ENCODE results near the gene PHF2. TPM values are rescaled to one million over a fixed set of nuclear protein-coding genes. Genes with fewer than 3 reads are reported as not detected.

Gene PHF2
- polyA plus RNA-seq, 3 donors, result 0.40 to 16.0 (median 0.97) TPM

- Histone ChIP-seq H3K79me2 (ENCODE audit: insufficient read depth, low read length) (peaks cover 86% of the 10 kb centered on the region), H2AFZ (ENCODE audit: insufficient read depth, low read depth, low read length, poor library complexity, severe bottlenecking) (no peak overlapping the region), H3K27me3 (ENCODE audit: control insufficient read depth in 2 of 2, insufficient read depth in 2 of 2, low read length in 2 of 2) (no peaks in the 10 kb centered on the region), H3K4me2 (replicated peaks; ENCODE audit: extremely low read depth, low read length, poor library complexity, severe bottlenecking) (no peak overlapping the region), H3K4me1 (ENCODE audit: control insufficient read depth in 1 of 2, insufficient read depth in 2 of 2, low read length in 2 of 2) (peaks cover 8 to 10% of the 10 kb centered on the region in 2 donors), H3K4me3 (replicated peaks in 1 of 3; ENCODE audit: low read depth in 2 of 3, low read length in 3 of 3) (no peak overlapping the region), H3K9ac (ENCODE audit: insufficient read depth, low read length, poor library complexity, severe bottlenecking) (no peak overlapping the region), H3K9me3 (replicated peaks in 1 of 2; ENCODE audit: control insufficient read depth in 1 of 2, insufficient read depth in 1 of 2, low read length in 2 of 2) (no peaks in the 10 kb centered on the region), H3K36me3 (replicated peaks in 1 of 2; ENCODE audit: control insufficient read depth in 1 of 2, insufficient read depth in 2 of 2, low read length in 2 of 2) (no peaks in the 10 kb centered on the region), H4K20me1 (ENCODE audit: insufficient read depth, low read length) (peaks cover 97% of the 10 kb centered on the region), H3K27ac (ENCODE audit: low read depth in 1 of 2, low read length in 2 of 2) (no peak overlapping the region)
- no peaks in the 10 kb centered on the region for H3K27me3 Mint-ChIP-seq (ENCODE audit: low read depth in 3 of 3)
- peak overlapping the region in 1 of 7 donors; percentile 69 for H3K27ac Mint-ChIP-seq
- intact Hi-C loops (cut with micrococcal nuclease), result no loop called here
- peaks cover 0 to 2% (median 0%) of the 10 kb centered on the region in 7 donors for H3K9me3 Mint-ChIP-seq
- peaks cover 5 to 8% of the 10 kb centered on the region in 2 donors for H3K36me3 Mint-ChIP-seq
- no peak overlapping the region for H3K4me3 Mint-ChIP-seq
- no peak for DNase-seq
- H3K4me1 Mint-ChIP-seq, result peaks cover 28% of the 10 kb centered on the region
- TF ChIP-seq CTCF (IDR thresholded peaks at IDR 0.05), result no peak
- 96% methylated on average over 4 of the region's 5 CpGs for WGBS (ENCODE audit: insufficient coverage)
Observed at GRCh38 chr9:93595861-93596365, 19.5 kb downstream of the PHF2 start.

- peaks cover 5 to 8% of the 10 kb centered on the region in 2 donors for H3K36me3 Mint-ChIP-seq
- no peaks in the 10 kb centered on the region for H3K27me3 Mint-ChIP-seq (ENCODE audit: low read depth in 3 of 3)
- H3K27ac Mint-ChIP-seq, result no peak overlapping the region
- no peak overlapping the region for H3K4me2 ChIP-seq (replicated peaks; ENCODE audit: extremely low read depth, low read length, poor library complexity, severe bottlenecking)
- no peak overlapping the region for H3K4me3 ChIP-seq (replicated peaks in 1 of 3; ENCODE audit: low read depth in 2 of 3, low read length in 3 of 3)
- no peak overlapping the region for H2AFZ ChIP-seq (ENCODE audit: insufficient read depth, low read depth, low read length, poor library complexity, severe bottlenecking)
- no peaks in the 10 kb centered on the region for H3K9me3 ChIP-seq (replicated peaks in 1 of 2; ENCODE audit: control insufficient read depth in 1 of 2, insufficient read depth in 1 of 2, low read length in 2 of 2)
- no peak for TF ChIP-seq CTCF (IDR thresholded peaks at IDR 0.05)
- H3K27ac ChIP-seq (ENCODE audit: low read depth in 1 of 2, low read length in 2 of 2), result no peak overlapping the region
- H4K20me1 ChIP-seq (ENCODE audit: insufficient read depth, low read length), result peaks cover 97% of the 10 kb centered on the region
- H3K4me1 Mint-ChIP-seq, result peaks cover 31% of the 10 kb centered on the region
- DNase-seq, result no peak
- intact Hi-C loops (cut with micrococcal nuclease), result no loop called here
- peaks cover 8 to 10% of the 10 kb centered on the region in 2 donors for H3K4me1 ChIP-seq (ENCODE audit: control insufficient read depth in 1 of 2, insufficient read depth in 2 of 2, low read length in 2 of 2)
- H3K9me3 Mint-ChIP-seq, result peaks cover 0 to 2% (median 0%) of the 10 kb centered on the region in 7 donors
- H3K79me2 ChIP-seq (ENCODE audit: insufficient read depth, low read length), result peaks cover 86% of the 10 kb centered on the region
- no peaks in the 10 kb centered on the region for H3K36me3 ChIP-seq (replicated peaks in 1 of 2; ENCODE audit: control insufficient read depth in 1 of 2, insufficient read depth in 2 of 2, low read length in 2 of 2)
- no peak overlapping the region for H3K4me3 Mint-ChIP-seq
- H3K27me3 ChIP-seq (ENCODE audit: control insufficient read depth in 2 of 2, insufficient read depth in 2 of 2, low read length in 2 of 2), result no peaks in the 10 kb centered on the region
- 86% methylated on average over 2 of the region's 4 CpGs for WGBS (ENCODE audit: insufficient coverage)
- no peak overlapping the region for H3K9ac ChIP-seq (ENCODE audit: insufficient read depth, low read length, poor library complexity, severe bottlenecking)
Observed at GRCh38 chr9:93596399-93596798, 20.0 kb downstream of the PHF2 start.

Data from CD14-positive monocyte (primary cell).